ENCODE results near the gene LRRC27. TPM values are rescaled to one million over a fixed set of nuclear protein-coding genes. Genes with fewer than 3 reads are reported as not detected.
A peak's percentile ranks its signal among the peaks of the same experiment; 100 is the strongest.
"Not testable (repeated sequence)": the region's sequence is repeated elsewhere in the genome, so short reads cannot be mapped to it uniquely, and the experiment has no call there.

LRRC27 gene
- total RNA-seq: 3.9 TPM

DNA sequence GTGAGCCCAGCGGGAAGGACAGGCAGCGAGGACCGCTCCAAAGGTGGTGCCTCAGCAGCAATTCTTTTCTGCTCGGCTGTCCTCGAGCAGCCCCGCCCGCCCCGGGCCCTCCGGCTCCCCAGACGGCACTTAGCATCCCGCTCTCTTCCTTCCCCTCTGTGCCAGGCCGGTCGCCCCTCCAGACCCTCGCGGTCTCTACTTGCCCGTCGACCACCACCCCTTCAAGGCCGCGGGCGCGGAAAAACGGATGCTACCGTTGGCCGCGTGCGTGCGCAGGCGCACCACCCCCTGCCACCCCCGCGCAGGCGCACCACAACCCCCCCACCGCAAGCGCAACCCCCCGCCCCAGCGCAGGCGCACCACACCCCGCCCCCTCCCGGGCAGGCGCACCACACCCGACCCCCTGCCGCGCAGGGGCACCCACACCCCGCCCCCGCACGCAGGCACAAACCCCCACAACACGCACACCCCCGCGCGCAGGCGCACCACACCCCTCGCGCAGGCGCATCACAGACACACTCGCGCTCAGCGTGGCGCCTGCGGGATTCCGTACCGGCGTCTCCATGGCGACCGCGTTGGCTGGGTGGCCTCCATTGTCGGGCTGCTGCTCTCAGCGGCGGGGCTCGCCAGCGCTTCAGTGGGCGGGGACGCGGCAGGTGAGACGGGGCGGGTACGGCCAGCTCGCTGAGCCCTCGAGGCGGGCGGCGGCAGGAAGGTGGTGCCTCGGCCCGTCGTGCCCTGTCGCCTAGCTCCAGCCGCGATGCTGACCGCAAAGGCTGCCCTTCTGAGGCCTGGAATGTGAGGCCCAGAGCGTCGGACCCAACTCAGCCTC is at the start of gene LRRC27:
Gene LRRC27, plus strand, starts transcription at position 593 of the 832 bp plus-strand sequence. CDS start 1,332 bp downstream, outside the sequence.
- ATAC-seq: peak; percentile 99

DNA sequence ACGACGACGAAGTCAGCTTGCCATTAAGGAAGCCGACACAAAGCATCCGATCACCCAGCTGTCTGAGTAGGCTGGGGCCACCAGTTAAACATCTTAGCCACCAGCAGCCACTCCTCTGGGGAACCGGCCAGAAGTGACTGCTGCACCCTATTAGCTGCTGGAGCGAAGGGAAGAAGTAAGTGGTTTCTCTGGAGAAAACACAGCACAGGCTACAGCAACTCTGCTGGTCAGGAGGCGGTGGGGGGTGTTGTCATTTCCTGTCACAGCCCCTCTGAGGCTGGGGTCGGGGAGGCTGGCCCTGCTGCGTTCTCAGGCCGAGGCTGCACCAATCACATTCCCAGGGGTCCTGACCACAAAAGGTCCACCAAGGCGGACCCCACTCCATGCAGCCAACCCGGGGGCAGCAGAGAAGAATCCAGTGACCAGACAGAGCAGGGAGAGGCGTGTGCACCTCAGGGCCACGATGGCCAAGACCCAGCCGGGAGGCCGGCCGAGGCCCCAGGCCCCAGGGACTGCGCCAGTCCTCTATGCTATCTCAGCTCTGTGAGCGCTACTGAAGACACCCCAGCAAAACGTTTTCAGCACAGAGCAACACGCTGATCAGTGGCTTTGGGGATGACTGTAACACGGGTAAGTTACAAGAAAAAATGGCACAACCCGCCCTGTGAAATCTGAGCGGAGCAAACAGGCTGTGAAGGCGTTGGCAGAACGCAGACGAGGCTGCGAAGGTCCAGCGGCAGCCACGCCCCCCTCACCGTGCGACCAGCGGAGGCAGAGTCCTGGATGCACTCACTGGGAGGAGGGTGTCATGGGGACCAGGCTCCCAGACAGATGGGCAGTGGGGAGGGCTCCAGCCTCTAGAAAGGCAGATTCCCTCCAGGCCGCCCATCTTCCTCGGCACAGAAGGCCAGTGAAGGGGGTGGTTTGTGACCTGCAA is 49.1 kb upstream of the LRRC27 start:
- ATAC-seq: no peak

DNA sequence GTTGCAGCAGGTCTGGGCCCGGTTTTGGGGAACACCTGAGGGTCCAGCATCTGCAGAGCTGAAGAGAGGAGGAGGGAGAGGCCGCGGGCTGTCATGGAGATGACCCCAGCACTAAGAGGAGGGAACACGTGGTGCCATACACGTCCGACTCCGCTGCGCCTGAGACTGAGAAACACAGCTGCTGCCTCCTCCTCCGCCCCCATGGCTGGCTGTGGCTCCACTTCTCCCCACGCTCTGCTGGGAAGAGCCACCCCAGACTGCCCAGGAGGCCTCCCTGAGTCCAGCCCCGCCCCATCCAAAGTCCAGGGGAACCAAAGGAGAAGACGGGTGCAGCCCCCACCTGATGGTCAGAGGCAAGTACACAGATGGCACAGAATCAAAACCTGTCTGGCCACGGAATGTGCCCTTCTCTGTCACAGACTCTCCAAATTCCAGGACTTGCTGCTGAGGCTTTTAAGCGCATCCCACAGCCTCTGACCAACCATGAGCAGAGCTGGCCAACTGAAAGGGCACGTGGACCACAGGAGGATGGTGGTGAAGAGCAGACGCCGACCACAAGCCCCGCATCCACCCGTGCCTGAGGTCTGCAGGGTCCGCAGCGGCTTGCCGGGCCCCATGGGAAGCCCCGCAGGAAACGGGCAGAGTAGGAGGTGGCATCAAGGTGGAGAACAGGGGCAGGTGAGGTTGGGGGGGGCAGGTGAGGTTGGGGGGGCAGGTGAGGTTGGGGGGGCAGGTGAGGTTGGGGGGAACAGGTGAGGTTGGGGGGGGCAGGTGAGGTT is 48.2 kb upstream of the LRRC27 start:
- no peak for ATAC-seq

DNA sequence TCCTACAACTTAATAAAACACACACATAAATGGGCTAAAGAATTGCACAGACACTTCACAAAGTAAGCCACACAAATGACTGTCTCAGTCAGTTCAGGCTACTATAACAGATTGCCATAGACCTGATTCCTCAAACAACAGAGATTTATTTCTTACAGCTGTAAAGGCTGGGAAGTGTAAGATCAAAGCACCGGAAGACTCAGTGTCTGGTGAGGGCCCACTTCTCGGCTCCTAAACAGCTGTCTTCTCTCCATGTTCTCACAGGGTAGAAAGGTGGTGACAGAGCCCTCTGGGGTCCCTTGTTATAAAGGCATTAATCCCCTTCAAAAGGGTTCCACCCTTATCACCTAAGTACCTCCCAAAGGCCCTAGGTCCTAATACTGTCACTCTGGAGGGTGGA is 42.6 kb upstream of the LRRC27 start:
- no peak for ATAC-seq

DNA sequence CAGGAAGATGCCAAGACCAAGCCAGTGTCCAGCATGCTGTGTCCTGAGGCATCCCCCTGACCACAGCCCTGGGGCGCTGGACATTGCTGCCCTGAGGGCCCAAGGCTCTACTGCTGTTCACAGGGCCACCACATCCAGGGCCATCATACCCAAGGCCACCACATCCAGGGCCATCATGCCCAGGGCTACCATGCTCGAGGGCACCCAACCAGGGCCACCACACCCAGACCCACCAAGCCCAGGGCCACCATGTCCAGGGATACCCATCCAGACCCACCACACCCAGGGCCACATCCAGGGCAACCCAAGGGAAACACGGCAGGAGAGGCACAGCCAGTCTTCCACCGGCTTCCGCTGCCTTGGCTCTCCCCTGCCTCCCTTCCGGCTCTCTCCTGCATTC is 41.4 kb upstream of the LRRC27 start:
- peak; percentile 11 for ATAC-seq

DNA sequence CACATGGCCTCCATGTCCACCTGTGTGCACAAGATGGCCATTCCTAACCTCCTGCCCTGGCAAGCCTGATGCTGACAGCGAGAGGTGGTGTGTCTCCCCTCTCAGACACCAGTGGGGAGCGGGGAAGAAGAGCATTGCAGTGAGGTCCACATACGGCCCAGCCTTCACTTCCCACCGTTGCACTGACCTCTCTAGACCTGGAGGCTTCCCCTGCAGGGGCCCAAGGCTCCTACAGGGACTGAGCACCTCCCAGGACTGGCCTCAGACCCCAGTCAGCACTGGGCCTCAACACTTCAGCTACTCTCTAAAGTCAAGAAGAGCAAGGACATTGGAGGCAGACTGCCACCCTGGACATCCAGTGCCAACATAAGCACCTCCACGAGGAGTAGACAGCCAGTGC is 40.2 kb upstream of the LRRC27 start:
- ATAC-seq: no peak

DNA sequence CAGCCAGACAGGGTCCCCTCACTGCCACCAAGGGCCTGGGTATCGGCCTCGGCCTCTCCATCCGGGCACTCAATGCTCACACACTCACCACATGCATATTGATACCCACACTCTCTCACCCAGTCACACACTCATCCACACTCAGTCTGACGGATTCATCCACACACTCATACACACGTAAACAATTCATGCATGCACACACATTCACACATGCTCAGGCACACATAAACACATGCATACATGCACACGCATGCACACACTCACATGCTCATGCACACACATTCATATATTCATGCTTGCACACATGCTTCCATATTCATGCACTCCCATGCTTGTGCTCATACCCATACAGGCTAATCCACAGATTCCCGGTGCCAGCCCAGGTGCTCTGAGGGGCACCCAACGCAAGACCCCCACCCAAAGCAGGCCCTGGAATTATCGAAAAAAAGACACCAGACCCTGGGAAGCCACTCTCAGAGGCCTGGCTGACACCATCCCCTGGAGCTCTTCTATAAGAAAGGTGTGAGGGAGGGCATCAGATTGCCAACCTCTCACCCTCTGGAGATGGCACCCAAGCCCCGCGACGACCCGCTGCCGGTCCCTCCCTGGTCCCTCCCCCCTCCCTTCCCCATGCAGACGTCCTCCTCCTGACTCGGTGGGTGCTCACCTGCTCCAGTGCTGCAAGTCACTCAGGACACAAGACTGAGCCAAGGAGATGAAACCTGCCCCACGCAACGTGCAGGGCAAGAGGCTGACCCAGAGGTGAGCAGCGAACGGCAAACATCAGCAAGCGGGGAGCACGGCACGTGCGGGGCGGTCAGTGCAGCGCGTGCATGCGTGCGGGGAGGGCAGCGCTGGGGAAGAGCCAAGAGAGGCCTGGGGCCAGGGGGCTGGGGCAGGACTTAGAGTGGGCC is 39.4 kb upstream of the LRRC27 start:
- no peak for ATAC-seq

DNA sequence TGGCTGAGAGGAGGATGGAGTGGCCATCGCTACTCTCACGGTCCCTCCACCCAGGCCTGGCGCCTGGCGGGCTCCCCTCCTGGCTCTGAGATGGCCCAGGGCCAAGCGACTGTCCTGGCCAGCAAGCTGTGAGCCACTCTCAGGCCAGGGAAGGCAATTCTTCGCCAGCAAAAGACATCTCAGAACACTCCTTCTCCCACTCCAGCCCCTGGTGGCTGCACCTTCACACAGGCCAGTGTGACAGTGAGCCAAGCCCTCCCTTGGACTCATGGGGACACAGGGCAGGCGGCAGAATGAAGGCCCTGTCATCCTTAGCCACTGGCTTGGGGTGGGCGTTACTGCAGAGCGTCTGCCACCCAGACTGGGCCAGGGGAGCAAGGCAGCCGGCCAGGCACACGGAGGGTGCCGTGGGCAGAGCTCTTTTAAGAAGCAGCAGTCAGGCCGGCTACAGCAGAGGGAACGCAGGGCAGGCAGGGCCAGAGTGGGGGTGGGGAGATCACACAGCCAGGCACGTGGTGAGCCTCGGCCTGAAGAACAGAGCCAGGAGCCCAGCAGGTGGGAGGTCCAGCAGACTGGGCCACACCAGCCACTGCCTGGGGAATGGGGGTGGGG is 38.7 kb upstream of the LRRC27 start:
- no peak for ATAC-seq

DNA sequence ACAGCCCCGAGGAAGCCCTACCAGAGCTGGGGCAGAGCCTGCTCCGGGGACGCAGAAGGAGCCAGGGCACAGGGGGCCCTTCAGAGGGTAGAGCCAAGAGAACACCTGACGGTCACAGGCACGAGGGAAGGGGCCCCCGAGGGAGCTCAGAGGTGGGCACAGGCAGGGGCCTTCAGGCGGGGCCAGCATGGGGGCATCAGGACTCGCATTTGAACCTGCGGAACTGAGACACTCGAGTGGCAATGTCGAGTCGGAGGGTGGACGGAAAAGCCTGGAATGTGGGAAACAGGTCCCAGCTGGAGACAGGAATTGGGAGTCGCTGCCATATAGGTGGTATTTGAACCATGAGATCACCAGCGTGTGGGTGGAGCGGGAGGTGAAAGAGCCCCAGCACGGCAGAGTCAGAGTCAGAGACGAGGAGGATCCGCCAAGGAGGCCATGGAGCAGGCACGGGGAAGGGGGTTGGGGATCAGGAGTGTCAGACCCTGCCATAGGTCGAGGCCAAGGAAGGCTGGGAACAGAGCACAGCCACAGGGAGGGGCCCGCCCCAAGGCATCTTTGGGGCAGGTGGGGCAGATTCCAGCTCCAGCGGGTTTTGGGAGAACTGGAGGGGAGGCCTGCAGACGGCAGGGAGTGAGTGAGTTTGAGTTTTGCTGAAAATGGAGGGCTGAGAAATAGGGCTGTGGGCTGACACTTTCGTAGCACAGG is 38.0 kb upstream of the LRRC27 start:
- no peak for ATAC-seq

DNA sequence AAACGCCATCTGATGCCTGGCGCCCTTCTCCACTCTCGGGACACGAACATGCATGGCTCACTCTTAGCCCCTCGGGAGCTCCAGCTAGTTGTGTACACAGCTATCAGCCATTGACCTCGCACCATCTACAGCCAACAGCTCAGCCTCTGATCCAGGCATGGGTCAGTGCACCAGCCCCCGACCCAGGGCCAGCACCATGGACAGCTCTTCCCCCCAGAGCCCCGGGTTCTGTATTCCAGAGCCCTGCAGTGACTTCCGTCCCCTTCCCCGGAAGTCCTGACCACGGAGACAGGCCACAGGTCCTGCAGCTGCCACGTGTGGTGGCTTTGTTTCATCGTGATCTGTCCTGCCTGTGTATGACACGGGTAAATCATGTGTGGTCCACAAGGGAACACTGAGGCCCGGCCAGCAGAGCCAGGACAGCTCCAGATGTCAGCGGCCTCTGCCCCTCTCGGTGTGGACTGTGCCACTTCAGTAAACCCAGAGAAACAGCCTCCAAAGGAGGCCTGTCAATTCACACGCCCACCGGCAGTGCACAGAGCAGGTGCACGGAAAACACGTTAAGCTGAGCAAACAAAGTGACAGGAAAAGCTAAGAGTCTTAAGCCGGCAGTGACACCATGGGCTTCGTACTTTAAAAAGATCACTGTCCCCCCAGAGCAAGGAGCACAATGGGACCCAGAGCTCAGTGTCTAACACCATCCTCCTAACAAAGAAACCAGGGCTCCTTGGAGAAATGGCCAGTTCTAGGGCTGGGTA is 37.3 kb upstream of the LRRC27 start:
- ATAC-seq: no peak

DNA sequence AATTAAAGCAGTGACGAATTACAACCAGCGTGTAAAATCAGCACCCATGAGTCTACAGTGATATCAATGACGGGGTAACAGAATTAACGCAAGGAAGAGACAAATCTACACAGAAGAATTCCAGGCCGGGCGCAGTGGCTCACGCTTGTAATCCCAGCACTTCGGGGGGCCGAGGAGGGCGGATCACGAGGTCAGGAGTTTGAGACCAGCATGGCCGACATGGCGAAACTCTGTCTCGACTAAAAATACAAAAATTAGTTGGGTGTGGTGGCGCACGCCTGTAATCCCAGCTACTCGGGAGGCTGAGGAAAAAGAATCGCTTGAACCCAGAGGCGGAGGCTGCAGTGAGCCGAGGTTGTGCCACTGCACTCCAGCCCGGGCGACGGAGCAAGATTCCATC is 36.5 kb upstream of the LRRC27 start:
- not testable (repeated sequence) for ATAC-seq

DNA sequence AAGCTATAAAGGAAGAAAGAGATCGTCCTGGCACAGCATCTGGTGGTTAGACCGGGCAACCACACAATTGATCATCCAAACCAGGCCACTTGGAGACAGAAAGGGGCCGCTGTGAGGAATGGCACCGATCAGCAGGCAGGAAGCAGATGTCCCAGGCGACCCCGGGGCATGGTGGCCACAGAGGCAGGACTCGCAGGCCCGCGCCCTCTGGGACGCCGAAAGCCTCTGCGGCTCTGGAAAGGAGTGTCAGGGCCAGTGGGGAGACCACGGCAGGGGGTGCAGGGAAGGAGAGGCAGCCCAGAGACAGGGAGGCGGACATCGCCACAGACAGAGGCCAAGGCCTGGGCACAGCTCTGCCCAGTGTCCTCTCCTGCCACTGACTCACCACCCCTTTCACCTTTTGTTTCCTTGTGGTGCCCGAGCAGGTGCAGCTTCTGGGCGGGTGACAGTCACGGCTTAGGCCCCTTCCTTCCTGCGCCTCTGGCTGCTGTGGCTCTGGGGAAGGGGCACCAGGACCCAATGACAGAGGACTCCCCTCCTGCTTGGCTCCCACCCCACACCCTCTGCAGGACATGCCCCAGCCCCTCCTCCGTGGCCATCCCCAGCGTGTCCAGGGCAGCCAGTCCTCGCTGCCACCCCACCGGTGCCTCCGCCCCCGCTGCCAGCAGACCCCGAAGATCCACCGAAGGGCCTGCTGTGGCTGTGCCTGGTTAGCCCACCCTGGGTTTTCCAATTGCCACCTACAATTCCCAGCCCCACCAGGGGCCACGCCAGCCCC is 35.1 kb upstream of the LRRC27 start:
- no peak for ATAC-seq

DNA sequence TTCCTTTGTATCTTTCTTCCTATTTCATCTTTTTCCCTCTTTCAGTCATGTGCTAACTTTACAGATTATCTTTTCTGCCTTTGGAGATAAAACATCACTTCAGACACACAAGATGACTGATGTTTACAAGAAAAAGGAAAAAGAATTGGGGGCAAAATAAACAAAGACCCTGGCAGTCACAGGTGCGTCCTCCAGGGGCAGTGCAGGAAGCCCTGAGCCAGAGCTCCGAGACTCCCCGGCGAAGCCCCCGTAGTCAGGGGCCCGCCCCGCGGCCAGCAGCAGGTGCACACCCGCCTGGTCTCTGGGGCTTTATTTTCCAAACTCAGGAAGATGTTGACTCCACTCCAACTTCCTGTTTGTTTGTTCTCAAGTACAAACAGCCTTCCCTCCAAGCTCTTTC is 34.5 kb upstream of the LRRC27 start:
- no peak for ATAC-seq

DNA sequence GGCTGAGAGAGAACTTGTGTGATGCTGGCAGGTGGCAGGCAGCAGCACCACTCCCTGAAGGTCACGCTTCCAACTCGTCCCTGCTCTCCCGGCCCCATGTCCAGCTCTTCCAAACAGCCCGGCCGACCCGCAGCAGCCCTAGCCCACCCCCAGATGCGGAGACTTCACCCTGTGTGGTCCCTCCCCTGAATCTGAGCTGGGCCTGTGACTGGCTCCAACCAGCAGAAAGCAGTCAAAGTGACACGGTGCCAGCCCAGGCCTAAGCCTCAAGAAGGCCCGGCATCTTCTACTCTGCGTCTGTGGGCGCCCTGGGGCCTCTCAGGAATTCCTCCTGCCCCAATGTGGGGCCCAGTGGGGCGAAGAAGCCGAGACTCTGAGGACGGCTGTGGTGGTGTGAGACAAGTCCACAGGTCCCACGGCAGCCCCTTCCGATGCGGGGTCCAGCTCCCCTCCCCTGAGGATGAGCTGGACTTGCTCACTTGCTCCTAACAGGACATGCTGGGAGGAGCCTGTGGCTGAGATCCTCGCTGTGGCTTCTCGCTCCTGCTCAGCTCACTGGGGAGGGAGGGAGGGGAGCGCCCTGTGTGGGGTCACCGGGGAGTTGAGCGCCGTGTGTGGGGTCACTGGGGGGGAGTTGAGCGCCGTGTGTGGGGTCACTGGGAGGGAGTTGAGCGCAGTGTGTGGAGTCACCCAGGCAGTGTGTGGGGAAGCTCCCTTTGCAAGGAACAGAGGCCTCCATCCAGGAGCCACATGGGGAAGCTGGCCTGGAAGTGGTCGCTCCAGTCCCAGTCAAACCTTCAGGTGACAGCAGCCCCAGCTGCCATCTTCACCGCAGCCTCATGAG is 33.7 kb upstream of the LRRC27 start:
- no peak for ATAC-seq

DNA sequence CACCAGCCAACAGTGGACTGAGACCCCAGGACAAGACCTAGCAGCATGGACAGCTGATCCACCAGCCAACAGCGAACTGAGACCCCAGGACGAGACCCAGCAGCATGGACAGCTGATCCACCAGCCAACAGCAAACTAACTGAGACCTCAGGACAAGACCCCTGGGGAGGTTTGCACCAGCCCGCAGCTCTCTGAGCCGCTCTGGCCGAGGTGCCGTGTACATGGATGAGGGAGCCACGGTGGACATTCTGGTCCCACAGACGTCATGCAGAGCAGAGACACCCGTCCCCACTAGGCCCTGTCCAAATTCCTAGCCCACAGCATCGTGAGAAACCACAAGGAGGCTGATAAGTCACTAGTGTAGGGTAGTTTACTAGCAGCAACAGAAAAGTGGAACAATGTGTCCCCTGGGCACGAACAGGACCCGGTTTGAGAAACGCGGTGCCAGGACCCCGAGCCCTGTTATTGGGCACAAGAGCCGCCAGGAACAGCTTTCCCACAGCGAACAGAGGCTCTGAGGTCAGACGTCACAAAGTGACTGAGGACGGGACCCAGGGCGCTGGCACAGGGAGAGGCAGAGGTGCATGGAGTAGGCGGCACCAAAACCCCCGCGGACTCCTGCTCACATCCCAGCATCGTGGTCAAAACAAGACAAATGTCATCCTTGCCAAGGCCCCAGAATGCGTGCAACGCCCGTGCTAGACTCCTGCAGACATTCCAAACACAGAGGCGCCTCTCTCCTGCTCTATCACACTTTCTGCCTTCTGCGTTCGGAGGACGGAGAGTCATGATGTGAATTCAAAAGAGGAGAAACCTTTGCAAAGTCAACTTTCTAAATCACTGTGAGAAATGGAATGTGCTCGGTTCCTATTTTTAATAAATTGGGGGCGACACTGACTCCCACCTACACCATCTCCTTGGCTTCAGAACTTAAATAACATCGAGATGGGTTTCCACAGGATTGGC is 32.3 kb upstream of the LRRC27 start:
- ATAC-seq: no peak

DNA sequence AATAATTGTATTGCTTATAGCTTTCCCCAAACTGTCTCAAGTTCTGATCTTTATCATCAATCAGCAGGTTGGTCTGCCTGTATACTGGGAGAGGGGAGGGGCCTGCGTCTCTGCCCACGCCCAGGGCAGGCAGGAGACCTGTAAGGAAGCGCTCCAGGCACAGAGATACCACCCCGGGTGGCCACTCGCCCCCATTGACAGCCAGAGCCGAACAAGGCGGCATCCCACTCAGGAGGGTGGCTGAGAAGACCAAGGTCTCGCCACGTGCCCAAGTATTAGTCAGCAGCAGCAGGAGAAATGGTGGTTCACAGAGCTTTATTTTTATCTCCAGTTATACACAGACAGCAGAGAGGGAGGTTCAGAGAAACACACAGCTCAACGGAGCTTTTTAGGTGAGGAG is 31.4 kb upstream of the LRRC27 start:
- ATAC-seq: no peak

Measured in esophagus mucosa (tissue), 1 donor.